IMR-90 (cell line): ENCODE results near the gene RIT1. TPM values are rescaled to one million over a fixed set of nuclear protein-coding genes. Genes with fewer than 3 reads are reported as not detected.

ENCODE experiments used
- ATAC-seq: fragments of 200-7000 bp; cut with Tn5 transposase; 2 replicates; pipeline ENCODE4 v1.9.1; 2020; ENCODE audit warnings: low read depth, mild to moderate bottlenecking, moderate library complexity
- BruUV-seq: library from RNA; stranded (reverse); fragments of 400-500 nt; replicated peaks from 2 replicates; lab custom pipeline; 2021; lab: Mats Ljungman, UMichigan
- CTCF ChIA-PET: fragments of 300-600 bp; formaldehyde crosslinking; extraction: SDS; loops from one replicate; lab custom pipeline; 2021; ENCODE audit warnings: antibody characterized with exemption; lab: Yijun Ruan, JAX
- POLR2A ChIA-PET: fragments of 300-600 bp; sonication (Branson Sonifier 250); formaldehyde crosslinking; loops from one replicate; lab custom pipeline; 2022; ENCODE audit warnings: antibody characterized with exemption; ENCODE audit not compliant: unreplicated experiment; lab: Charles Lee
- DNase-seq: peaks from one replicate; pipeline ENCODE4 v3.0.0; 2013
- H2AFZ ChIP-seq: replicated peaks from 2 replicates; pipeline ENCODE3; 2013; ENCODE audit warnings: low read length, mild to moderate bottlenecking; ENCODE audit not compliant: poor library complexity
- H2AK5ac ChIP-seq: 2 replicates; pipeline ENCODE4 v1.6.1; 2013; ENCODE audit warnings: low read depth, low read length, inconsistent platforms
- H2AK9ac ChIP-seq: replicated peaks from 2 replicates; pipeline ENCODE3; 2013; ENCODE audit warnings: mild to moderate bottlenecking, low read depth, low read length, moderate library complexity; ENCODE audit not compliant: poor library complexity
- H2BK120ac ChIP-seq: 2 replicates; pipeline ENCODE4 v1.6.1; 2013; ENCODE audit warnings: low read depth, low read length, inconsistent platforms
- H2BK15ac ChIP-seq: 3 replicates; pipeline ENCODE4 v1.6.1; 2013; ENCODE audit warnings: low read depth, low read length, inconsistent platforms
- H2BK20ac ChIP-seq: 2 replicates; pipeline ENCODE4 v1.6.1; 2013; ENCODE audit warnings: low read depth, mild to moderate bottlenecking, inconsistent platforms, low read length, moderate library complexity
- H2BK5ac ChIP-seq: 2 replicates; pipeline ENCODE4 v1.6.1; 2013; ENCODE audit warnings: mild to moderate bottlenecking, low read depth, low read length, inconsistent platforms; ENCODE audit not compliant: poor library complexity, severe bottlenecking
- H3K14ac ChIP-seq: replicated peaks from 2 replicates; pipeline ENCODE4 v1.6.1; 2013; ENCODE audit warnings: low read depth, low read length, inconsistent platforms
- H3K18ac ChIP-seq: 2 replicates; pipeline ENCODE4 v1.6.1; 2013; ENCODE audit warnings: low read depth, low read length, control low read depth
- H3K23ac ChIP-seq: 2 replicates; pipeline ENCODE4 v1.6.1; 2013; ENCODE audit warnings: low read depth, low read length, inconsistent platforms
- H3K27ac ChIP-seq: 2 replicates; pipeline ENCODE4 v1.5.1; 2013; ENCODE audit warnings: mild to moderate bottlenecking, control low read depth, low read length; ENCODE audit not compliant: insufficient read depth
- H3K27me3 ChIP-seq: 2 replicates; pipeline ENCODE4 v1.6.1; 2013; ENCODE audit warnings: low read length; ENCODE audit not compliant: control insufficient read depth, insufficient read depth
- H3K36me3 ChIP-seq: 2 replicates; pipeline ENCODE4 v1.6.1; 2013; ENCODE audit warnings: low read length, mixed read lengths; ENCODE audit not compliant: control insufficient read depth, insufficient read depth
- H3K4ac ChIP-seq: 2 replicates; pipeline ENCODE4 v1.6.1; 2013; ENCODE audit warnings: low read depth, low read length, inconsistent platforms
- H3K4me1 ChIP-seq: 2 replicates; pipeline ENCODE4 v1.6.1; 2013; ENCODE audit warnings: low read length, mixed read lengths; ENCODE audit not compliant: control insufficient read depth, insufficient read depth
- H3K4me2 ChIP-seq: 2 replicates; pipeline ENCODE4 v1.6.1; 2013; ENCODE audit warnings: low read depth, mild to moderate bottlenecking, control low read depth, low read length, moderate library complexity
- H3K4me3 ChIP-seq: 2 replicates; pipeline ENCODE4 v1.5.1; 2013; ENCODE audit warnings: low read depth, mild to moderate bottlenecking, control low read depth, low read length, moderate library complexity; ENCODE audit not compliant: insufficient read depth
- H3K56ac ChIP-seq: 2 replicates; pipeline ENCODE4 v1.6.1; 2013; ENCODE audit warnings: low read length, inconsistent platforms; ENCODE audit not compliant: insufficient read depth; ENCODE audit errors: extremely low read depth
- H3K79me1 ChIP-seq, 2 experiments: 2 replicates each; pipeline ENCODE4 v1.6.1; 2013; ENCODE audit warnings: low read length in 2 of 2, inconsistent platforms in 1 of 2, low read depth in 1 of 2
- H3K9ac ChIP-seq: 2 replicates; pipeline ENCODE4 v1.6.1; 2013; ENCODE audit warnings: low read depth, low read length, control low read depth
- H3K9me1 ChIP-seq: 2 replicates; pipeline ENCODE4 v1.6.1; 2013; ENCODE audit warnings: low read length, inconsistent platforms; ENCODE audit not compliant: insufficient read depth
- H3K9me3 ChIP-seq: 2 replicates; pipeline ENCODE4 v1.6.1; 2013; ENCODE audit warnings: low read length; ENCODE audit not compliant: control insufficient read depth, insufficient read depth
- H4K20me1 ChIP-seq: 2 replicates; pipeline ENCODE4 v1.6.1; 2013; ENCODE audit warnings: low read length, inconsistent platforms; ENCODE audit not compliant: insufficient read depth
- H4K5ac ChIP-seq: 2 replicates; pipeline ENCODE4 v1.6.1; 2013; ENCODE audit warnings: mild to moderate bottlenecking, low read depth, low read length, control low read depth
- H4K8ac ChIP-seq, 2 experiments: 2 replicates each; pipeline ENCODE4 v1.6.1; 2013; ENCODE audit warnings: low read depth in 2 of 2, low read length in 2 of 2, control low read depth in 1 of 2, inconsistent platforms in 1 of 2
- H4K91ac ChIP-seq: 2 replicates; pipeline ENCODE4 v1.6.1; 2013; ENCODE audit warnings: low read depth, low read length, inconsistent platforms; ENCODE audit not compliant: insufficient read depth
- FOS ChIP-seq: fragments of 150-350 bp; IDR thresholded peaks from 2 replicates; pipeline ENCODE4 v1.6.1; 2016; ENCODE audit warnings: low read depth, low read length
- MAFK ChIP-seq: IDR thresholded peaks from 2 replicates; pipeline ENCODE4 v1.6.1; 2012; ENCODE audit warnings: low read depth, low read length, improper control_type of control experiment
- POLR2A ChIP-seq: IDR thresholded peaks from 2 replicates; pipeline ENCODE4 v1.6.1; 2012; ENCODE audit warnings: mild to moderate bottlenecking, low read depth, low read length
- RFX5 ChIP-seq: IDR thresholded peaks from 2 replicates; pipeline ENCODE4 v1.8.0; 2012; ENCODE audit warnings: low read depth, mild to moderate bottlenecking, low read length, moderate library complexity
- USF2 ChIP-seq: fragments of 150-350 bp; IDR thresholded peaks from 2 replicates; pipeline ENCODE4 v1.6.1; 2017; ENCODE audit warnings: mild to moderate bottlenecking, antibody characterized with exemption, low read length, low read depth
- WGBS, 2 experiments: methylation state at CpG; one replicate each; pipeline versions ENCODE4 v1.1.5 to v1.1.7; 2013; ENCODE audit warnings: missing lambda C conversion rate in 2 of 2; ENCODE audit not compliant: insufficient read length in 1 of 2; ENCODE audit errors: extremely low coverage in 2 of 2; 5-methylcytosine and 5-hydroxymethylcytosine counted together
- dilution Hi-C: fragments of 300-500 bp; cut with HindIII; formaldehyde crosslinking; loops from one replicate; pipeline ENCODE4 v1.14.3; 2018; ENCODE audit warnings: low sequenced_read_pairs; ENCODE audit not compliant: unreplicated experiment
- in situ Hi-C: fragments of 300-500 bp; cut with MboI; formaldehyde crosslinking; loops from 3 replicates; pipeline ENCODE4 v1.14.3; 2019; ENCODE audit warnings: low sequenced_read_pairs, inconsistent platforms, mixed read lengths
- intact Hi-C: fragments of 100-400 bp; cut with micrococcal nuclease; formaldehyde crosslinking; loops from 2 replicates; pipeline ENCODE4 v1.10.0; 2022
- polyA plus RNA-seq, 3 experiments: library from polyadenylated mRNA; depleted of rRNA; stranded (reverse); fragments of >200 nt; gene quantifications; 2 replicates each; pipeline ENCODE4 v1.2.3, GENCODE V29; 2012; ENCODE audit warnings: low replicate concordance in 1 of 3
- total RNA-seq: library from RNA; depleted of rRNA; stranded (reverse); fragments of >200 nt; gene quantifications from 2 replicates; pipeline ENCODE4 v1.2.3, GENCODE V29; 2012

RIT1 gene
- total and polyA plus RNA-seq, 2 of the 4 experiments (the other 2 are of a cell fraction) = 29.6 to 46.8 TPM

- H2BK20ac ChIP-seq = no peak overlapping the region
- no peak overlapping the region for H3K14ac ChIP-seq
- H3K18ac ChIP-seq = no peak overlapping the region
- peaks cover 7% of the 10 kb centered on the region; the same call in 1 of the 2 replicates for H4K20me1 ChIP-seq
- H2BK15ac ChIP-seq = no peak overlapping the region
- H3K27ac ChIP-seq = no peak overlapping the region
- TF ChIP-seq FOS = no peak
- no peak for TF ChIP-seq MAFK
- no peak for TF ChIP-seq RFX5
- TF ChIP-seq USF2 = no peak
- no peak for TF ChIP-seq POLR2A
- no peaks in the 10 kb centered on the region for H3K27me3 ChIP-seq
- BruUV-seq = no TSS peak
- H2BK5ac ChIP-seq = no peak overlapping the region
- POLR2A ChIA-PET = no interaction called here
- no peak overlapping the region for H4K5ac ChIP-seq
- peaks cover 4% of the 10 kb centered on the region for H3K9me1 ChIP-seq
- ATAC-seq (no peak), DNase-seq (no peak)
- no peak overlapping the region for H3K4me2 ChIP-seq
- H4K8ac ChIP-seq = no peak overlapping the region
- H3K4me1 ChIP-seq = no peaks in the 10 kb centered on the region
- H3K9ac ChIP-seq = no peak overlapping the region
- CTCF ChIA-PET = no interaction called here
- H3K23ac ChIP-seq = no peak overlapping the region
- H2AFZ ChIP-seq = no peak overlapping the region
- in situ Hi-C loops = no loop called here
- dilution Hi-C loops = no loop called here
- H2AK9ac ChIP-seq = no peak overlapping the region
- H3K36me3 ChIP-seq = peaks cover 32% of the 10 kb centered on the region
- no peak overlapping the region for H4K91ac ChIP-seq
- 83% methylated on average over 1 of the region's 3 CpGs; no CpG with 5 or more reads in 1 of the 2 experiments for WGBS, 2 experiments
- intact Hi-C loops = no loop called here
- no peak overlapping the region for H3K56ac ChIP-seq
- peaks cover 14 to 59% of the 10 kb centered on the region in 2 experiments for H3K79me1 ChIP-seq
- H3K4ac ChIP-seq = no peak overlapping the region
- H2BK120ac ChIP-seq = no peak overlapping the region
- no peaks in the 10 kb centered on the region for H3K9me3 ChIP-seq
- H2AK5ac ChIP-seq = no peak overlapping the region
- H3K4me3 ChIP-seq = no peak overlapping the region
Measured at GRCh38 chr1:155850345-155850744, 60.8 kb downstream of the RIT1 start.
